Measurements from ENCODE around the gene CD7.

Gene CD7

GRCh38 chr17:82278786-82279391 lies 38.5 kb downstream of the CD7 start:
- DNase-seq (ENCODE audit: low spot score), result no peak

DNA sequence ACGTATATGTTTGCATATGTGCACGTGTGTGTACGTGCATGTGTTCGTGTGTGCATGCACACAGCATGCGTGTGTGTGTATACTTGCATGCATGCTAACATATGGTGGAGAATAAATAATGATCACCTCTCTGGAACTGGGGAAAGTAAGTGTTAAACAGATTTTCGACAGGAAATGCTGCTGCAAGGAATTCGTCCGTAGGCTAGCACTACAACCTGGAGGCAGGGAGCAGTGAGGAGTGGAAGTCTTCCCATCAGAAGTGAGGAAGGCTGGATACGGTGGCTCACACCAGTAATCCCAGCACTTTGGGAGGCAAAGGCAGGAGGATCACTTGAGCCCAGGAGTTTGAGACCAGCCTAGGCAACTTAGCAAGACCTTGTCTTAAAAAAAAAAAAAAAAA lies 39.1 kb downstream of the CD7 start:
- DNase-seq (ENCODE audit: low spot score), result no peak

- no peak for DNase-seq (ENCODE audit: low spot score)
Measured at GRCh38 chr17:82277851-82278250, 39.6 kb downstream of the CD7 start.

- no peak for DNase-seq (ENCODE audit: low spot score)
Measured at GRCh38 chr17:82276938-82277337, 40.5 kb downstream of the CD7 start.

DNA sequence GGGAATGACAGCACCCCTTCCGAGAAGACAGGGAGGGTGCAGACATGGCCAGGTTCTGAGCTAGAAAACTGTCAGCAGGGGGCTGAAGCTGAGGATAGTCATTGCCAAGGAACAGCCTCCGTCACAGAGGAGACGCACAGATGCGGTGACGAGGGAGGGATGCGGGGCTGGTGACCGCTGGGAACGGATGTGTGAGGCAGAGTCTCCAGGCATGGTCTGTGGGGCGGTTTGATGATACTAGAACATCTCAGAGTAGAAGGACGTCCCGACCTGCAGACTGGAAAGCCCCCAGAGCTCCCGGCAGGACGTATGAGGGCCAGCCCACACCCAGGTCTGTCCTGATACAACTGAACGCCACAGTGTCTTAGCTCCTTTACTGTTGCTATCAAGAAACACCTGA lies 42.1 kb downstream of the CD7 start:
- no peak for DNase-seq (ENCODE audit: low spot score)

GRCh38 chr17:82274134-82275020 lies 43.0 kb downstream of the CD7 start:
- no peak for DNase-seq (ENCODE audit: low spot score)

- DNase-seq (ENCODE audit: low spot score), result peak; percentile 83
Measured at GRCh38 chr17:82273327-82274133, 43.9 kb downstream of the CD7 start, which contains the start of gene CSNK1D. Gene CSNK1D, minus strand, starts transcription at chr17:82273700. Its CDS starts 319 bp downstream, at chr17:82273381.

- DNase-seq (ENCODE audit: low spot score), result peak; percentile 50
Measured at GRCh38 chr17:82272495-82273326, 44.7 kb downstream of the CD7 start.

DNA sequence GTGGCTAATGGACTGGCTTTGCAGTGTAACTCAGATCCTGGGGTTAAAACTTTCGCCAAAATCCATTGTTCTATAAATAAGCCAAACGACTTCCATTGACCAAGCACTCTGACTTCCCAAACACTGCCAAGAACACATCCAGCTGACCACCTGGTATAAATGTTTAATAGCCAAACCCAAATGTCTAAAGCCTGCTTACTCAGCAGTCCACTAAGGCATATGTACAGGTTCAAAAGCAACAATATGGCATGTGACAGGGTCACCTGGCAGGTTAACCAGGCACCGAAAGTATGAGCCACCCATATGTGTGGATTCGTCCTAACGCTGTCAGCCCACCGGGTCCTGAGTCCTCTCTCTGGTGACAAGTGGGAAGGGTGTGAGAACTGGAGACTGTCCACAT lies 46.0 kb downstream of the CD7 start:
- DNase-seq (ENCODE audit: low spot score), result no peak

DNA sequence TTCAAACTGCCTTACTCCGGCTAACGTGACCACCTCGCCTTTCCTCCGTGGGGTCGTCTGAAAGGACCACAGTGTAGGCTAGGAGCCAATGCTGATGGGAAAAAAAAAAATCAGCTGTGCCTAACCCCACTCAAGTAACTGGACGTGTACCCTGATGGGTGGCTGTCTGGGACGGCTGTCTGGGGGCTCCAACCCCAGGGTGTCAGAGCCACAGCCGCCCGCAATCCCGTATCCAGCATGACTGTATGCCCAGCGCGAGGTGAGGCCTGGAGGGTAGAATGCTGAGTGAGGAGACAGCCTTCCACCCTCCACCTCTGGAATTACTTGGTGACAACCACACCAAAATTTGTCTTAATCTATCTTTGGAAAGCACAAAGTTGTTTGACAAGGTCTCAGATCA lies 46.8 kb downstream of the CD7 start:
- DNase-seq (ENCODE audit: low spot score), result no peak

GRCh38 chr17:82269882-82270500 lies 47.4 kb downstream of the CD7 start:
- DNase-seq (ENCODE audit: low spot score), result no peak

- no peak for DNase-seq (ENCODE audit: low spot score)
Measured at GRCh38 chr17:82269138-82269881, 48.1 kb downstream of the CD7 start.

DNA sequence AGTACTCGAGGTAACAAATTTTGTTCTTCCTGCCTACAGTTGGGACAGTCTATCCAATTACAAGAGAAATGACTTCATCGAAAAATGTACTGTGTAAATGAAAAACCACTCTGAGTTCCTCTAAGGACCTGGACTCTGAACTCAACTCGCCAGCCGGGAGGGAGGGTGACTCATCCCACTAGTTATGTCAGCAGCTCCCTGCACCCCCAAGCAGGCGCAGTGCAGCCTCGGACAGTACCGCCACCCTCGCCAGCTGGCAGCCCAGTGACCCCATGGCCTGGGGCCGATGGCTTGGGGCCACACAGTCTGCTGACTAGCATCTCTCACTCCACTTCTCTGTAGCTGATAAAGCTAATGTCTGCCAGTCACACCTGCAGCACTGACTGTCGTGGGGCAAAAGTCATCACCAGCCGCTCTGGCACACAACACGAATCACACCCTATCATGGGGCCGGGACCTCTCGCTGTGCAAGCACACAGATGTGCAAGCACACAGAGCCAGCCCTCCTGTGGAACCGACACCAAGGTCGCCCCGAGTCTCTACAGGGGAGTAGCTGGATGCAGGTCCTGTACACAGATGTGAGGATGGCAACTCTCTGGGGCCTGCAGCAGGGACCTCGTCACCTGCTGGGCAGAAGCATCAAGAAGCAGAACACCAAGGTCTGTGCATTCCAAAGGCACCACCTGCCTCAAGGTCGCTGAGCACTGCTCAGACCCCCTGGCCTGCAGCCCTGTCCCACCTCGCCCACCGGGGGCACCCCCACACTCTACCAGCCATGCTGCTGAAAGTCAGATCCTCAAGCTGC lies 49.6 kb downstream of the CD7 start:
- peak; percentile 96 for DNase-seq (ENCODE audit: low spot score)

GRCh38 chr17:82266142-82266541 lies 51.3 kb downstream of the CD7 start:
- DNase-seq (ENCODE audit: low spot score), result no peak

All from RKO (cell line).